Nephron progenitor cell (in vitro differentiated cells): Measurements from ENCODE around the gene VASH2.
A peak's percentile ranks its signal among the peaks of the same experiment; 100 is the strongest.
"Not testable (repeated sequence)": the region's sequence is repeated elsewhere in the genome, so short reads cannot be mapped to it uniquely, and the experiment has no call there.

Source experiments
- DNase-seq: peaks from one replicate; pipeline ENCODE4 v3.0.0; 2021
- H3K27ac Mint-ChIP-seq: 2 replicates; pipeline ENCODE4 v1.8.0; 2021; ENCODE audit warnings: mild to moderate bottlenecking, moderate library complexity, mixed read lengths
- H3K27me3 Mint-ChIP-seq: 2 replicates; pipeline ENCODE4 v1.8.0; 2021; ENCODE audit warnings: mild to moderate bottlenecking, low read depth, mixed read lengths; ENCODE audit not compliant: poor library complexity
- H3K36me3 Mint-ChIP-seq: 2 replicates; pipeline ENCODE4 v1.8.0; 2021; ENCODE audit warnings: low read depth, mixed read lengths
- H3K4me1 Mint-ChIP-seq: 2 replicates; pipeline ENCODE4 v1.8.0; 2021; ENCODE audit warnings: mixed read lengths
- H3K4me3 Mint-ChIP-seq: 2 replicates; pipeline ENCODE4 v1.8.0; 2021; ENCODE audit warnings: mild to moderate bottlenecking, moderate library complexity, mixed read lengths
- H3K9me3 Mint-ChIP-seq: 2 replicates; pipeline ENCODE4 v1.8.0; 2021; ENCODE audit warnings: mild to moderate bottlenecking, moderate library complexity, mixed read lengths
- TF ChIP-seq, protein P1 (sequence below): fragments of 200-600 bp; sonication (generic); IDR thresholded peaks from 2 replicates; pipeline ENCODE4 v1.5.0; 2021; ENCODE audit warnings: antibody characterized with exemption

The VASH2 gene

DNA sequence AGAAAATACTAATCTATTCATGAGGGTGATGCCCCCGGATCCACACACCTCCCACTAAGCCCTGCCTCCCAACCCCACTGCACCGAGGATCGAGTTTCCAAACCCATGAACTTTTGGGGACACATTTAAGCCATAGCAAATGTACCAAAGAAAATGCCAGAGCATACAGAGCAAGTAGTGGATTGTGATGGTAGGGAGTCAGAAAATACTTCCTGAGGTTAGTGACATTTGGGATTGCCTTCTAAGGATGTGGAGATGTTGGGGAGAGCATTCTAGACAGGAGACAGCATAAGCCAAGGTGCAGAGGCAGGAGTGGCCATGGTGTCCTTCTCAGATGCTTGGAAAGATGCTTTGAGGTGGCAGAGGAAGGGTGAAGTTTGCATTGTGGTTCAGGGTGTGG lies 33.1 kb downstream of the VASH2 start:
- Mint-ChIP-seq H3K4me3 (no peak overlapping the region), H3K4me1 (peaks cover 36% of the 10 kb centered on the region), H3K9me3 (no peaks in the 10 kb centered on the region), H3K27ac (no peak overlapping the region), H3K36me3 (peaks cover 49% of the 10 kb centered on the region), H3K27me3 (peaks cover 5% of the 10 kb centered on the region)
- no peak for DNase-seq
- TF ChIP-seq, protein P1, sequence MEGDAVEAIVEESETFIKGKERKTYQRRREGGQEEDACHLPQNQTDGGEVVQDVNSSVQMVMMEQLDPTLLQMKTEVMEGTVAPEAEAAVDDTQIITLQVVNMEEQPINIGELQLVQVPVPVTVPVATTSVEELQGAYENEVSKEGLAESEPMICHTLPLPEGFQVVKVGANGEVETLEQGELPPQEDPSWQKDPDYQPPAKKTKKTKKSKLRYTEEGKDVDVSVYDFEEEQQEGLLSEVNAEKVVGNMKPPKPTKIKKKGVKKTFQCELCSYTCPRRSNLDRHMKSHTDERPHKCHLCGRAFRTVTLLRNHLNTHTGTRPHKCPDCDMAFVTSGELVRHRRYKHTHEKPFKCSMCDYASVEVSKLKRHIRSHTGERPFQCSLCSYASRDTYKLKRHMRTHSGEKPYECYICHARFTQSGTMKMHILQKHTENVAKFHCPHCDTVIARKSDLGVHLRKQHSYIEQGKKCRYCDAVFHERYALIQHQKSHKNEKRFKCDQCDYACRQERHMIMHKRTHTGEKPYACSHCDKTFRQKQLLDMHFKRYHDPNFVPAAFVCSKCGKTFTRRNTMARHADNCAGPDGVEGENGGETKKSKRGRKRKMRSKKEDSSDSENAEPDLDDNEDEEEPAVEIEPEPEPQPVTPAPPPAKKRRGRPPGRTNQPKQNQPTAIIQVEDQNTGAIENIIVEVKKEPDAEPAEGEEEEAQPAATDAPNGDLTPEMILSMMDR = no peak

DNA sequence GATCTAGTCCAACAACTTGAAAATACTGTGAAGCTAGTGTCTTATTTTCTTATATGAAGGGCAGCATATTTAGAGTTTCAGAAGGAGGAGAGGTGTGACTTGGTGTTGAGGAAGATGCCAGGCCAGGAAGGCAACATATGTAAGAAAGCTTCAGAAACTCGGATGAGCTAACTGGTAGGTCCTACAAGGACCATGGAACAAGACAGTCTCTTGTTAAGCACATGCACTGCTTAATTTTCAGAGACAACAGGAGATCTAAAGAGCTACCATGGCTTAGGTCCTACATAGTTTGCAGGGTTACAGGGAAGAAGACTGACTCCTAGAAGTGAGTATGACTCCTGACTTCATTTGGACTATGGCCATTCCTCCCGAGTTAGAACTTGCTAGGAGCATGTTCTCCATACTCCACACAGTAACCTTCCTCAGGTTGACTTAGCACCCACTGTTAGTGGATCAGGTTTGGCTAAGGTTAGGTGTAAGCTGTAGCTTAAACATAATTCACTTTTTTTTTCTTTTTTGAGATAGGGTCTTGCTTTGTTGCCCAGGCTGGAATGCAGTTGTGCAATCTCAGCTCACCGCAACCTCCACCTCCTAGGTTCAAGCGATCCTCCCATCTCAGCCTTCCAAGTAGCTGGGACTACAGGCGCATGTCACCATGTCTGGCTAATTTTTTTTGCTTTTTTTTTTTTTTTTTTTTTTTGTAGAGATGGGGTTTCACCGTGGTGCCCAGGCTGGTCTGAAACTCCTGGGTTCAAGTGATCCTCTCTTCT lies 34.4 kb downstream of the VASH2 start:
- H3K4me1 Mint-ChIP-seq = peaks cover 24% of the 10 kb centered on the region
- H3K4me3 Mint-ChIP-seq = no peak overlapping the region
- DNase-seq = no peak
- H3K9me3 Mint-ChIP-seq = no peaks in the 10 kb centered on the region
- H3K27ac Mint-ChIP-seq = no peak overlapping the region
- TF ChIP-seq, protein P1 = no peak
- H3K27me3 Mint-ChIP-seq = peaks cover 5% of the 10 kb centered on the region
- H3K36me3 Mint-ChIP-seq = peaks cover 46% of the 10 kb centered on the region

DNA sequence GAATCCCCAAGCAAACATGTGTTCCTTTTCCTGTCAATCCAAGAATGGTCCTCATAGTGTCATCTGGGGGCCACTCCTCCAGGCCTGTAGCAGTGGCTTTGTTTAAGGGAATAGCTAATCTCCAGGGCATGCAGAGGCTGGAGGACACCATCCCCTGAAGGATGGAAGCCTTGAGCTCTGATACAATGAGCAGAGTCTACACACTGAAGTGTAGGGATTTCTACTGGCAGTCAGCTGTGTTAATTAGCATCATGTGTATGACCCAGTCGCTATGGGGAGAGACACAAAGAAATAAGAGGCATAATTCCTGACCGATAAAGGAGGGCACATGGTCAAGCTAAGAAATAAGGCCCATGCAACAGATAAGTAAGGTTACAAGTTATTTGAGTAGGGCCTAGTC lies 36.2 kb downstream of the VASH2 start:
- no peaks in the 10 kb centered on the region for H3K9me3 Mint-ChIP-seq
- H3K36me3 Mint-ChIP-seq = peaks cover 39% of the 10 kb centered on the region
- DNase-seq = no peak
- H3K27me3 Mint-ChIP-seq = peaks cover 5% of the 10 kb centered on the region
- TF ChIP-seq, protein P1 = no peak
- H3K27ac Mint-ChIP-seq = no peak overlapping the region
- no peak overlapping the region for H3K4me3 Mint-ChIP-seq
- peaks cover 5% of the 10 kb centered on the region for H3K4me1 Mint-ChIP-seq

DNA sequence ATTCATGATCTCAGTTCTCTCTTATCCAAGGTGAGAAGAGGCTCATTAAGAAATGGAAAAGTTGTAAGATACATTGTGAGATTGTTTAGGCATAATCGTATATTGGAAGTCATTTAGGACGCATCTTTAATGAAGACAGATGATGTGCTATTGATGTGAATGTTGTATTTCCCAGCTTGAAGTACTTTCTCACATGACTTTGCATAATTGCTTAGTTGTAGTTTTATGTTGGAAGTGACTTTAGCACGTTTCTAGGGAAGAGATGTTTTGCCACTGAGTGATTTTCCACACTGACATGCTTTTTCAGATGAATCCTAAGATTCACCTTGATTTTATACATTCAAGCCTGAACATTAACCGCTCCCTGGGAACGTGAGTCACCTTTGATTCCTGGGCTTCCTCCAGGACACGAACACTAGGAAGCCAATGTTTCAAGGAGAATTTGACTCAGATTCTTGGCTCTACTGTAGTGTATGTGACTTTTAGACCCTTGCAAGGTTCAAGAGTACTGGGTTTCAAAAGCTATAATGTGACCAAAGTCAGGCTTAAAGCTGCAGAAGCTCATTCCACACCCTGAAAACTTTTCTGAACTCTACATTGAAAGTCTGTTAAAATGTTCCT lies 37.5 kb downstream of the VASH2 start:
- no peaks in the 10 kb centered on the region for H3K9me3 Mint-ChIP-seq
- no peaks in the 10 kb centered on the region for H3K4me1 Mint-ChIP-seq
- H3K36me3 Mint-ChIP-seq = peaks cover 47% of the 10 kb centered on the region
- TF ChIP-seq, protein P1 = no peak
- no peak overlapping the region for H3K27ac Mint-ChIP-seq
- no peaks in the 10 kb centered on the region for H3K27me3 Mint-ChIP-seq
- DNase-seq = no peak
- no peak overlapping the region for H3K4me3 Mint-ChIP-seq

DNA sequence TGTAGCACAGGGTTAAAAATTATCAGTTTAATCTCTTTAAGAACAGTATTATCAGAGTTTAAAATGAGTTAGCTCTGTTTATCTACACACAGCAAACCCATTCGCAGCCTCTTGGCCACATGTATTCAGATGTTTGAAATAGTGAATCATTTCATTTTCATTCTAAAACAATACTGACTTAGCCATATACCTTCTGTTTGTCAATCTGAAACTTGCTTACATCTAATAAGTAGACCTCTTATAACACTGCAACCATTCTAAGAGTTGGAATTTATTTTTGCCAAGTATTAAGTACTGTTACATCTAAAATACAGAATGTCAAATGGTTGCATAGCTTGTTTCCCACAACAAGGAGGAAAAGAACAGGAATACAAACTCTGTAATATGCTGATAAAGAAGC lies 39.9 kb downstream of the VASH2 start:
- Mint-ChIP-seq H3K4me3 (no peak overlapping the region), H3K4me1 (no peaks in the 10 kb centered on the region), H3K27ac (peak overlapping the region; percentile 66), H3K27me3 (no peaks in the 10 kb centered on the region), H3K36me3 (peaks cover 36% of the 10 kb centered on the region), H3K9me3 (no peaks in the 10 kb centered on the region)
- TF ChIP-seq, protein P1 = no peak
- DNase-seq = no peak

DNA sequence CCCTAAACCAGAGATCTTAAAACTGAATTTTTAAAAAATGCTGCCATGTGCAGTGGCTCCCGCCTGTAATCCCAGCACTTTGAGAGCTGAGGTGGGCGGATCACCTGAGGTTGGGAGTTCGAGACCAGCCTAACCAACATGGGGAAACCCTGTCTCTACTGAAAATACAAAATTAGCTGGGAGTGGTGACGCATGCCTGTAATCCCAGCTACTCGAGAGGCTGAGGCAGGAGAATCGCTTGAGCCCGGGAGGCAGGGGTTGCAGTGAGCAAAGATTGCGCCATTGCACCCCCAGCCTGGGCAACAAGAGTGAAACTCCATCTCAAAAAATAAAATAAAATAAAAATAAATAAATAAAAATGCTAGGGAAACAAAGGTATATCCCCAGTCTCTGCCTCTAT lies 43.6 kb downstream of the VASH2 start:
- H3K4me1 Mint-ChIP-seq, H3K9me3 Mint-ChIP-seq, H3K4me3 Mint-ChIP-seq, DNase-seq, H3K27me3 Mint-ChIP-seq, H3K27ac Mint-ChIP-seq: not testable (repeated sequence)
- H3K36me3 Mint-ChIP-seq = peaks cover 34% of the 10 kb centered on the region
